ENCODE results near the gene PEF1.
"Not testable (repeated sequence)": the region's sequence is repeated elsewhere in the genome, so short reads cannot be mapped to it uniquely, and the experiment has no call there.

Gene PEF1

DNA sequence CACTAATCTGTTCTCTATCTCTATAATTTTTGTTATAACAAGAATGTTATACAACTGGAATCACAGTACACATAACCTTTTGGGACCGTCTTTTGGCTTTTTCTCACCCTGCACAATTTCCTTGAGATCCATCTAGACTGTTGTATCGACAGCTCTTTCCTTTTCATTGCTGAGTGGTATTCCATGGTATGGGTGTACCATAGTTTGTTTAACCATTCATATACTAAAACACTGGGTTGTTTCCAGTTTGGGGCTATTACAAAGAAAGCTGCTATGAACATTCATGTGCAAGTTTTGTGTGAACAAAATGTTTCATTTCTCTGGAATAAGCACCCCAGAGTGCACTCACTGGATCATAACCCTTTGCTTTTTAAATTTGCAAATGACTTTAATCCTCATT, 42.6 kb downstream of the PEF1 start:
- DNase-seq, result no peak

- DNase-seq, result no peak
Measured at GRCh38 chr1:31600641-31601040, 44.0 kb downstream of the PEF1 start.

DNA sequence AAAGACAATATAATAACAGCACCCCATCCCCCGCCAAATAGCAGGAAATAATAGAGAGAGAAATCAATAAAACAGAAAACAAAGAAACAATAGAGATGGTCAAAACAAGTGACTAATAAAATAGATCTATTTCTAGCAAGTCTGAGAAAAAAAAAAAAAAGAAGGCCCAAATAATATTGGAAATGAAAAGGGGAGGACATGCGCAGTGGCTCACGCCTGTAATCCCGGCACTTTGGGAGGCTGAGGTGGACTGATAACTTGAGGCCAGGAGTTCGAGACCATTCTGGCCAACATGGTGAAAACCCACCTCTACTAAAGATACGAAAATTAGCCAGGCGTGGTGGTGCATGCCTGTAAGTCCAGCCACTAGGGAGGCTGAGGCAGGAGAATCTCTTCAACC, 45.7 kb downstream of the PEF1 start:
- DNase-seq, result no peak

GRCh38 chr1:31596737-31597097, 48.0 kb downstream of the PEF1 start:
- no peak for DNase-seq

DNA sequence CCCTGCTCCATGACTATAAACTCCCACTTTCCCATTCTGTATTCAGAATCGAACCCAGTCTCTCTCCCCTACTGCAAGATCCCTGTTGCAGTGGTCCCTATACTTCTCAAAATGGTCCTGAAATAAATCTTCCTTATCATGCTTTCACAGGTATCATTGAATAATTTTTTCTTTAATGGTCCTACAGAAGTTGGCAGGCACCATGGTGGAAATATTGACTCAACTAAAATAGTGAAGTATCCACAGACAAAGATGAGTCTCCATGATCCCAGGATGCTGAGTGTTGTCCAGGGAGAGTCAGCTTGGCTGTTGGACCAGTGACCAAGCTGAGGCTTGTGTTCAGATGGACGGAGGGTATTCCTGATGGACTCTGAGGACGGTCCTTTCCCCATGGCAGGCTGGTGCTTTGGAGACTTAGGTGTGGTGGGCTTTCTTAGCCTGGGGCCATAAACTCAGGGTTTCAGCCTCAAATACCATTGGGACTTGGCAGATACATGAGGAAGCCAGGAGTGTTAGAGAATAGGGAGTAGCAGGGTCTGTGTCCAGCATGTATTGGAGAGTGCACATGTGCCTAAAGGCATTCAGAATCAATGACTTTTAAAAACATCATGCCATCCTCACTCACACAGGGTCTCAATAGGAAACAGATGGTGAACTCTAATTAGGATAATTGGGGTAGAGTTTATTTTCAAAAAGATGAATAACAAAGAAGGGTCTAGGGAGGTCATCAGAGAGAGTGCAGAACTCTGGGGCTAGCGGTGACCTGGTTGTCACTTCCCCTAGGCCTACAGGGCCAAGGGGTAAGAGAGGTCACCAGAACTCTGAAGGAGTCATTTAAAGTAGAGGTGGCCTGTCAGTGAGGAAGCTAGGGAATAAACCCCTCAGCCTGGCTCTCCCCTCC, 48.6 kb downstream of the PEF1 start:
- no peak for DNase-seq

DNA sequence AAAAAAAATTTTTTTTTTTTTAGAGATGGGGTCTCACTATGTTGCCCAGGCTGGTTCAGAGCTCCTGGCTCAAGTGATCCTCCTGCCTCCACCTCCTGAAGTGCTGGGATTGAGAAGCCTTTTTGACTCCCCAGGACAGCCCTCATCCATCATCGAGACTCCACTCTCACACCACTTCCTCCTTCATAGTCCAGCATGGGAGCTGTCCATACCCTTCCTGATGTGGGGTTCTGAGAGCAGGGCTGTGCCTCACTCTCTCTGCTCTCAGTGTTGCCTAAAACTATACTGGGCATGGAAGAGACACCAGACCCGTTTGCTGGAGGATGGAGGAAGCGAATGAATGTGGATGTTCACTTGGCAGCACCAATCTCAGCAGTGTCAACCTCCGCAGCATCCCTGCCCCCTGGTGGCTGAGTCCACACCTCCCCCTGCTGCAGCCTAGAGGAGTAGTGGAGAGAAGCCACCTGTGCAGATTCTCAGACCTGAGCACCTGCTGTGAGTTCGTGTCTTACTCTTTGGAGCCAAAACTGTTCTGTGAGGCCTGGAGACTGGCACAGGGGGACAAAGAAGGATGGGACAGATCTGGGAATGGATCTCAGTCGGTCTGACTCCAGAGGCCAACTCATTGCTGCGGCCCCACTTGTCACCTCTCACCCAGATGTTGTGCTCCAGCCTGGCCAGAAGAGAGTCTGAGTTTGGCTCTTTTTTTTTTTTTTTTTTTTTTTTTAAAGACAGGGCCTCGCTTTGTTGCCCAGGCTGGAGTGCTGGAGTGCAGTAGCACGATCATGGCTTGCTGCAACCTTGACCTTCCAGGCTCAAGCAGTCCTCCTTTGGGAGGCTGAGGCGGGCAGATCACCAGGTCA, 50.7 kb downstream of the PEF1 start:
- DNase-seq, result peak; percentile 59

- DNase-seq, result no peak
Measured at GRCh38 chr1:31593136-31593665, 51.5 kb downstream of the PEF1 start.

DNA sequence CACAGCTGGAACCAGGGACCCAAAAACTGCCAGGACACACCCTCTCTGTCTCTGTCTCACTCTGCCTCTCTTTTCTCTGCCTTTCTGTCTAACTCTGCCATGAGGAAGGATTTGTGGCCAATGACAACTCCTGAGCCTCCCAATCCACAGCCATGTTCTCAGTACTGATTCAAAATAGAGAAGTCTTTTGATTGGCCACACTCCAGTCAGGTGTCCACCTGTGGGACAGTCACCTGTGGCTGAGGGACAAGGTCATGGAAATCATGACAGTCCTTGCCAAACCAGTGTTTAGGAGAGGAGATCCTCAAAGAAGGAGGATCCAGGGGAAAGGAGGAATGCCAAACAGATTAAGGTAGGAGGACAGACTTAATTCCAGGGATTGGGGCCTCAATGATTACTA, 52.5 kb downstream of the PEF1 start:
- DNase-seq, result no peak

GRCh38 chr1:31591425-31592093, 53.1 kb downstream of the PEF1 start:
- no peak for DNase-seq

DNA sequence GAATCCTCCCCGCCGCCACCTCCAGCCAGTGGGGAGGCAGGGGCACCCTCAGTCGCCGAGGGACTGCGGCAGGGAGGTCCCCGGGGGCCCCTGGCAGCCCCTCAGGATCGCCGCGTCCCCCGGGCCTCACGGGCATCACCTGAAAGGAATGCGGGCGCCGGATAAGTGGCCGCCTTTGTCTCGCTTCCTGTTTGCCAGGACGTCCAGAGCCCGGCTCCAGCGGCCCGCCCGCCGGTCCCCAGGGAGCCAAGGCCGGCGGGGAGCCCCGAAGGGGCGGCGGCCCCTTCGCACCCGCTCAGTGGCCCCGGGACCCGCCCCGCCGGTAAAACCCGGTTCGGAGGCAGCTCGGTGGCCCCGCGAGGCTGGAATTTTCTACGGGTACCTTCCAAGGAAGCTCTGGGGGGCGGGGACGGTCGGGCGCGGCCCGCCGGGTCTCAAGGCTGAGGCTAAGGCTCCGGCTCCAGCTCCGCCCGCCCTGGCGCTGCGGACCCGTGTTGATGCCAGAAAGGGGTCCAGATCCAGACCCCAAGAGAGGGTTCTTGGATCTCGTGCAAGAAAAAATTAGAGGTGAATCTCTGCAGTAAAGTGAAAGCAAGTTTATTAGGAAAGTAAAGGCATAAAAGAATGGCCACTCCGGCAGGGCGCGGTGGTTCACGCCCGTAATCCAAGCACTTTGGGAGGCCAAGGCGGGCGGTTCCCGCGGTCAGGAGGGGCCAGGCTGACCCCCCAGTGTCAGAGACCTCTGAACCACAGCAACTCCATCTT, 55.7 kb downstream of the PEF1 start:
- no peak for DNase-seq

DNA sequence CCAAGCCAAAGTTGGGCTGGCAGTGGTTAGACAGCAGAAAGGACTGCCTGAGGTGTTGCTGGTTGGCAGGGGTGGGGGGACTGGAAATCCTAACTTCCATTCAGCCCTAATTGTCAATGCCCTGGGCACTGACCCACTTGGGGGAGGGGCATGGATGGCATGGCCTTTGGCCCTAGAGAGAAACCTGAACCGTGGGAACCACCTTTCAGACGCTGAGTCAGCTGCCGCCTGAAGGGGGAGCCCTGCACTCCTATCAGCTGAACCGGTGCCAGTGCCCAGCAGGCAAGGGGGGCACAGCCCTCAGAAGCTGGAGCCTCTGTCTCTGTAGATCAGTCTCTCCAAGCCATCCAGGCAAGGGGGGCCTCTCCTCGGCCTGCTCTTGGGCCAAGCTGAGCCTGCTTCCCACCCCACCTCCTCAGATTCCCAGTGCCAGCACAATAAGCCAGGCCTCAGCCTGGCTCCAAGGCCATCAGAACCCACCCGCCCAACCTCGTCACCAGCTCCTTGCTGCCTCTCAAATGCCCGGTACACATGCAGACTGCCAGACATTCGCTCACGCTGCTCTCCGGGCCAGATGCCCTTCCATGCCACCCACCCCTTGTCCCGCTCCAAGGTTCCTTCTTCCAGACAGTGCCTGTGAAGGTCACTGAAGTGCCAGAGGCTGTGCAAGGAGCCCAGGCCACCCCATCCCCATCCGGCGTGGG, 56.8 kb downstream of the PEF1 start:
- no peak for DNase-seq

DNA sequence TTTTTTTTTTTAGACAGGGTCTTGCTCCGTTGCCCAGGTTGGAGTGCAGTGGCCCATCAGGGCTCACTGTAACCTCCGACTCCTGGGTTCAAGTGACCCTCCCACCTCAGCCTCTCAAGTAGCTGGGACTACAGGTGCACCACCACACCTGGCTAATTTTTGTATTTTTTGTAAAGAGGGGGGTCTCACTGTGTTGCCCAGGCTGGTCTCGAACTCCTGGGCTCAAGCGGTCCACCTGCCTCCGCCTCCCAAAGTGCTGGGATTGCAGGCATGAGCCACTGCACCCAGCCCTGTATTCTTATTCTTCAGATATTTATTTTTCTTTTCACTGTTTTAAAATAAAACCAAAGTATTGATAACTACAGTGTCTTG, 57.4 kb downstream of the PEF1 start:
- DNase-seq, result not testable (repeated sequence)

- DNase-seq, result no peak
Measured at GRCh38 chr1:31586376-31587327, 58.0 kb downstream of the PEF1 start.

DNA sequence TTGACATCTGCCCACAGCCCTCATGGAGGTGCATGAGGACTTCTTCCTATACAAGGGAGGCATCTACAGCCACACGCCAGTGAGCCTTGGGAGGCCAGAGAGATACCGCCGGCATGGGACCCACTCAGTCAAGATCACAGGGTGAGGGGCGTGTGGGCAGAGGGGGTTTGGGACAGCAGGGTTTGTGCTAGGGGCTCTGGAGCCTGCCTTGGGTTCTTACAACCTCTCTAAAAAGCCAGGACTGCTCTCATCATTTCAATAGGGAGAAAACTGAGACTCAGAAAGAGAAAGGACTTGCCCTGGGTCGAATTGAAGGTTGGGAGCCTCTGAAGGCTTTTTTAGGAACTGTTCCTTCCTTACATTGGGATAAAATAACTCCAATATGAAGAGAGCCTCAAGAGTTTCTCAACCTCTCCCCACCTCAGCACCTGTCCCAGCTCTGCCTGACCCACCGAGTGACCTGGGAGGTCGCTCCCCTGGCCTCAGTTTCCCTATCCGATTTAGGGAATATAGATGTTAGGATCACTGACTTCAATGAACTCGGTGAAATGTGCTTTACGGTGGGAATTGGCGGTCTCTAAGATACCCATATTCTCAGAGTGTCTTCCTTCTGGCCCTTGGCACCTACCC, 58.8 kb downstream of the PEF1 start:
- DNase-seq, result no peak

- no peak for DNase-seq
Measured at GRCh38 chr1:31584869-31585735, 59.6 kb downstream of the PEF1 start.

DNA sequence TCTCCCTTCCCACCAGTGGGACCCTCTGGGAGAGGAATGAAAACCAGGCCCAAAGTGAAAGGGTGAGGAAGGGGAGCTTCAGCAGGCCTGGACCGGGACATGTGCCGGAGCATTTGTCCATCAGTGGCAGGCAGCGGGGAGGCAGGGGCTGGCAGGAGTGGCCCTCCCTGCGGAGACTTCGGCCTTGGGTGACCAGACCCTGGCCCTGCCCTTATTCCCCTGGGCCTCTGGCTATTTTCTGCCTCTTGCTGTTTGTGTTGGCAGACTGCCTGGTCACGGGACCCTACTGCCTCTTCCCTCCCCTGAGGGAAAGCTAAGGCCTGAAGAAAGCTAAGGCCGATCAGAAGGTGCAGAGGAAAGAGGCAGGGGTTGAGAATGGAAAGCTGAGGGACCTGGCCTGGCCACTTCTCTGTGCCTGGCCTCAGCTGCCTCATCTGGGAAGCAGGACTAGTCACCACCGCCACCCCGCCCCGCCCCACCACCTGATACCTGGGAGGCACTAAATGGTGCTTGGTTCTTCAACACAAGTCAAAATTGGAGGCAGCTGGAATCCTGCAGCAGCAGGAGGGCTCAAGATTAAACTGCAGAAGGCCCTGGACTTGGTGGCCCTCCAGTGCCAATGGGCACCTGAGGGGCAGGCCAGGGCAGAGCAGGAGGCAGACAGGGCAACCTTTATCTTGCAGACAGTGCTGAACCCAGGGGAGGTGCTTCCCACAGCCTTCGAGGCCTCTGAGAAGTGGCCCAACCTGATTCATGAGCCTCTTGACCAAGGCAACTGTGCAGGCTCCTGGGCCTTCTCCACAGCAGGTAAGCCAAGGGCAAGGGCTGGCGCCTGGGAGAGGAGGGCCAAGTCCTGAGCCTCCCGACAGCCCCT, 60.4 kb downstream of the PEF1 start:
- no peak for DNase-seq

DNA sequence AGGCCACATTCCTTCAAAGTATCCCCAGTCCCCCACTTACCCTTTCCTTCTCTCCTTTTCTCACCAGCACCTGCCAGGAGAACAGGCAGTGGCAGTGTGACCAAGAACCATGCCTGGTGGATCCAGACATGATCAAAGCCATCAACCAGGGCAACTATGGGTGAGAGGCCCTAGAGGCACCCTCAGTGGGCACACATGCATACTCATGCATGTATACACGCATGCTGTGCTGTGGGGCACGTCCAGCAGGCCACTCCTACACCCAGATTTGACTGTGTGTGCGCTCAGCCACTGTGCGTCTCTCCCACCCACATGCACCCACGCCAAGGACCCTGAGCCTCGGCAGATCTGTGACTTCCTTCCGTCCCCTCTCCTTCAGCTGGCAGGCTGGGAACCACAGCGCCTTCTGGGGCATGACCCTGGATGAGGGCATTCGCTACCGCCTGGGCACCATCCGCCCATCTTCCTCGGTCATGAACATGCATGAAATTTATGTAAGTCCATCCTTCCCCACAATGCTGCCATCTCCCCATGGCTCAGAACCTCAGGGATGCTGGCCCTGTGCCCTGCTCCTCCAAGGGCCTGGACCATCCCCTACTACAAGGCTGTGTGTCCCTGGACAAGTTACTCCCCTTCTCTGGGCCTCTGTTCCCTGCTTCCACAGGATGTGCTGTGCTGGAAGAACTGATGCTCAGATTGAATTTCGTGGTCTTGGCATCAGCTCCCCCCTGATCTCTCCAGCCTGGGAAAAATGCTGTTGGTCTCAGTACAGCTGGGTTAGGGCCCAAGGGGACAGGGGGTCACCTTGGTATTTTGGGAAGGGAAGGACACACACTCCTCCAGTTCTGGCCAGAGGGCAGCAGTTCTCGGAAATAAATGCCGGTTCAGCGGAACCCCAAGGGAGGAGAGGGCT, 61.3 kb downstream of the PEF1 start:
- no peak for DNase-seq

Measured in HCEC 1CT (cell line).